OCI-LY3 (cell line): ENCODE results near the gene EFCAB6.

Experiments
- CTCF ChIP-seq: fragments of 200-600, 300-600 bp; sonication (generic); IDR thresholded peaks from 2 replicates; pipeline ENCODE4 v1.5.1; 2014; ENCODE audit warnings: antibody characterized with exemption, low read length, low read depth
- EZH2phosphoT487 ChIP-seq: fragments of 200-600 bp; shearing (Covaris generic); IDR thresholded peaks from 2 replicates; pipeline ENCODE4 v1.6.1; 2018; ENCODE audit warnings: antibody characterized with exemption, mixed run types, low read depth

DNA sequence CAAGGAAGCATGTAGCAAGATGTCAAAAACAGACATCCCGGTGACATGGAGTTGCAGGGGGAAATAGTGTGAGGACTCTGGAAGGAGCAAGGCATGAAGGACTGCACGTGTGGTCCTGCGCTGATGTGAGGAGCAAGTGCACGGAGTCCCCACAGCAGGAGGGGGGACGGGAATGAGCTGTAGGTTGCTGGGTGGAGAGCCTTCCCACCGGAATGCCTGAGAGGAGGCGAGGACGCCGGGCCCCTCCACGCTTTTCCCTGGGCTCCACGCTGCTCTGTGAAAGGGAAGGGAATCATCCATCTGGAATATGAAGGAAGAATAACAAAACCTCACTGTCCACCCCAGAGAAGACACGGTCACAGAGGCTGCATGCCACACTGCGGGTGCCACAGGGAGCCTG, 23.6 kb upstream of the EFCAB6 start:
- no peak for TF ChIP-seq CTCF
- no peak for TF ChIP-seq EZH2phosphoT487
